ENCODE results near the gene ZNF502.
"Not testable (repeated sequence)": the region's sequence is repeated elsewhere in the genome, so short reads cannot be mapped to it uniquely, and the experiment has no call there.

GRCh38 chr3:44673466-44673865 lies 39.0 kb upstream of the ZNF502 start:
- not testable (repeated sequence) for TF ChIP-seq CTCF (conservative IDR thresholded peaks at IDR 0.05); EZH2 (IDR thresholded peaks at IDR 0.05; ENCODE audit: low read depth)
